GM12874 (cell line): Measurements from ENCODE around the gene ANKRD40CL.

Experiments
- TF ChIP-seq, protein P1 (sequence below): IDR thresholded peaks from 2 replicates; pipeline ENCODE4 v1.5.1; 2011; ENCODE audit warnings: low read depth, mild to moderate bottlenecking, control low read depth, low read length, moderate library complexity; ENCODE audit not compliant: insufficient read depth

The ANKRD40CL gene

DNA sequence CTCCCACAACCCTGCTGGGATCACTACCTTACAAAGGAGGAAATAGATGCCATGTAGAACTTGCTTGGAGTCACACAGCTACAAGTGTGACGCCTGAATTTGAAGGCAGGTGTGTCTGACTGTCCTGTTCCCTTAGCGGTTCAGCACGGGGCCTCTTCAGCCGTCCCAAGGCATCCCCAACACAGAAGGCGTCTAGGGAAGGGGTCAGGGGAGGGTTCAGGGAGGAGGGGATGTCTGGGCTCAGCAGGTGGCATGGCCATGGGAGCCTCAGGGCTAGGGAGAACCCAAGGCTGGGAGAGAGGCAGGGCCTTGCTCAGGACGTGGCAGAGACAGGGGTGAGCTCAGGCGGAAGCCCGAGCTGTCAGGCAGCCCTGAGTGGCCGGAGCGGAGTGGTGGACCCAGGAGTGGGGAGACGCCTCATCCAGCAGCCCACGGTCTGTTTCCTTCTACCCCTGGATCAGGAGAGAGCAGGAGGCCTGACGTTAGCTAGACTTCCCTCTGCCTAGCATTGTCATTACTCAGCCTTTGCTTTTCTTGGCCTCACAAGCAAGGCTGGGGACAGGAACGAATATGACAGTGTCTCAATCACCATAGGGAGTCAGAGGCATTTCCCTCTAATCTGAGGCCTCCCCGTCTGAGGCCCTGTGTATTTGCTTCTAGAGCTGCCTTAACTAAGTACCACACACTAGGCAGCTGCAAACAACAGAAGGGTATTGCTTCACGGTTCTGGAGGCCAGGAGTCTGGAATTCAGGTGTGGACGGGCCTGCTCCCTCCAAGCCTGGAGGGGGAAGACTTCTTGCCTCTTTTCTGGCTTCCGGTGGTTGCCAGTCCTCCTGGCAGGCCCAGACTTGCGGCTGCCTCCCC is 31.3 kb upstream of the ANKRD40CL start:
- TF ChIP-seq, protein P1, sequence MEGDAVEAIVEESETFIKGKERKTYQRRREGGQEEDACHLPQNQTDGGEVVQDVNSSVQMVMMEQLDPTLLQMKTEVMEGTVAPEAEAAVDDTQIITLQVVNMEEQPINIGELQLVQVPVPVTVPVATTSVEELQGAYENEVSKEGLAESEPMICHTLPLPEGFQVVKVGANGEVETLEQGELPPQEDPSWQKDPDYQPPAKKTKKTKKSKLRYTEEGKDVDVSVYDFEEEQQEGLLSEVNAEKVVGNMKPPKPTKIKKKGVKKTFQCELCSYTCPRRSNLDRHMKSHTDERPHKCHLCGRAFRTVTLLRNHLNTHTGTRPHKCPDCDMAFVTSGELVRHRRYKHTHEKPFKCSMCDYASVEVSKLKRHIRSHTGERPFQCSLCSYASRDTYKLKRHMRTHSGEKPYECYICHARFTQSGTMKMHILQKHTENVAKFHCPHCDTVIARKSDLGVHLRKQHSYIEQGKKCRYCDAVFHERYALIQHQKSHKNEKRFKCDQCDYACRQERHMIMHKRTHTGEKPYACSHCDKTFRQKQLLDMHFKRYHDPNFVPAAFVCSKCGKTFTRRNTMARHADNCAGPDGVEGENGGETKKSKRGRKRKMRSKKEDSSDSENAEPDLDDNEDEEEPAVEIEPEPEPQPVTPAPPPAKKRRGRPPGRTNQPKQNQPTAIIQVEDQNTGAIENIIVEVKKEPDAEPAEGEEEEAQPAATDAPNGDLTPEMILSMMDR = no peak

DNA sequence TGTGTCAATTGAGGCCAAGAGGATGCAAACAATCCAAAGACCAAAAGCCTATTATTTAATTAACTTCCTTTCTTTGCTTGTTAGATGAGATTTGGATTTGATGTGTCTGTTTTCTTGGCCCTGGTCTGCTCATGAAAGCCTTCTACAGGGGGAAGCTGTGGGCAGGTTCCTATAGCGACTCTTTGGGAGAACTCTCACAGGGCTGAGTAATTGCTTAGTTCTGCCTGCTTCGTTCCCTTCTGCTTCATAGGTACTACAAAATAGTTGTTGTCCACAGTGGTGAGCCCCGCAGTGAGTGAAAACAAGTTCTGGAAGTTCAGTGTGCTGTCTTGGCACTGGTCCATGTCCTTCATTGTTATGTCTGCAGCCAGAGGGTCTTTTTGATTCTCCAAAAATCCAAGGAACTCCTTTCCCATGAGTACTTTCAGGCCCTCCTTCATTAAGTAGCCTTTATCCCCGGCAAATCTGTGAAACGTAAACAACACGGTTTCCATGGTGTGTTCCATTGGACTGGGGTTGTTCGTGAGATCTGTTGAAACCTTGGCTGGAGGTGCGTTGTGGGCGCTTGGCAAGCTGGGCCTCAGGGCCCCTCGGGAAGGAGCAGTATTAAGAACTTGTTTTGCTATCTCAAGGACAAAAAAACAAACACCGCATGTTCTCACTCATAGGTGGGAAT is 30.0 kb upstream of the ANKRD40CL start:
- TF ChIP-seq, protein P1 = no peak

- TF ChIP-seq, protein P1 = no peak
Observed at GRCh38 chr17:50794361-50794760, 27.0 kb upstream of the ANKRD40CL start.

DNA sequence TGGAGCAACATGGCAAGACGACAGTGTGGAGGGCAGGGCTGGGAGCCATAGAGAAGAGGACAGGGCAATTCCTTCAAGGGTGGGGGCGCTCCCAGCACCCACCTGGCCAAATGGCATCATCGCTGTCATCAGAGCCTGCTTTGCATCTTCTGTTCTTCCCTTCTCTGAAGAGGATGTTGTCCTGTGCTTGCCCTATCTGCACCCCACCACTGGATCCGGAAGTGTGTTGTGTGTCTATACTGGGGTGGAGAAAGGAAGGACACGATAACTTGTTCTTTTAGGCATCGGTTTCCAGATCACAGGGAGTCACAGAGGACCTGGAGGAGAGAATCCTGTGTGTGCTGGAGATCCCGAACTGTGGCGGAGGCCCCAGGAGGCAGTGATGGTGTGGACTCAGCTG is 25.7 kb upstream of the ANKRD40CL start:
- TF ChIP-seq, protein P1 = no peak

DNA sequence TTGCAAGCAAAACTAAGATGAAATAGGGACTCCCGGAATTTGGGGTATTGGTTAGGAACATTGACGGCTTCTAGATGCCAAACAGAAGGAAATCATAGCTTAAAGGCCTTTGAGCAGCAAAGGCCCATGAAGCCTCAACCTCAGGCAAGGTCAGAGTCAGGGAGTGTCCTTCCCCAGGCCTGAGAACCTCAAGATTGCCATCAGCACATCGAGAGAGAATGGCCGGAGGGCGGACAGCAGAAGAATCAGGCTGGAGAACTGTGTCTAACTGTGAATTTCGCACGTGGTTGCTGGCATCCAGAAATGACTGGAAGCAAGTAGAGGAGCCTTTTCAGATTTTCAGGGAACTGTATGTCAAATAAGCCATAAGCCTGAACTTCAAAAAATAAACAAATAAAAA is 24.8 kb upstream of the ANKRD40CL start:
- TF ChIP-seq, protein P1 = no peak

DNA sequence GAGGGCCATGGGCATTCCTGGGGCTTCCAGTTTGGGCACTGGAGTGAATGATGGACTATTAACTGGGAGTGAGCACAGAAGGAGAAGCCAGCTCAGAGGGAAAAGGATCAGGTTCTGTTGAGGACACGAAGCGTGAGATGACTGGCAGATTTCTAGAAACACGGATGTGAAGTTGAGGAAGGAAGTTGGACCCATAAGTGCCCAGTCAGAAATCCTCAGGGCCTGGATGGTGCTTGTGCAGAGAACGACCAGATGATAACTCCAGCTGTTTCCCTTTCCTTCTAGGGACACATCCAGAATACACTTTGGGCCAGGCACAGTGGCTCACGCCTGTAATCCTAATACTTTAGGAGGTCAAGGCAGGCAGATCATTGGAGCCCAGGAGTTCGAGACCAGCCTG is 23.3 kb upstream of the ANKRD40CL start:
- TF ChIP-seq, protein P1 = no peak

GRCh38 chr17:50787106-50787505 is 19.8 kb upstream of the ANKRD40CL start:
- TF ChIP-seq, protein P1 = no peak
